Limb (tissue), 2 donors: ENCODE results near the gene RALGPS2.
A peak's percentile ranks its signal among the peaks of the same experiment; 100 is the strongest.

Source experiments
- DNase-seq, 2 donors: peaks; one replicate each; pipeline ENCODE4 v3.0.0-alpha.2; 2016; ENCODE audit errors: extremely low spot score in 2 of 2

Gene RALGPS2

DNA sequence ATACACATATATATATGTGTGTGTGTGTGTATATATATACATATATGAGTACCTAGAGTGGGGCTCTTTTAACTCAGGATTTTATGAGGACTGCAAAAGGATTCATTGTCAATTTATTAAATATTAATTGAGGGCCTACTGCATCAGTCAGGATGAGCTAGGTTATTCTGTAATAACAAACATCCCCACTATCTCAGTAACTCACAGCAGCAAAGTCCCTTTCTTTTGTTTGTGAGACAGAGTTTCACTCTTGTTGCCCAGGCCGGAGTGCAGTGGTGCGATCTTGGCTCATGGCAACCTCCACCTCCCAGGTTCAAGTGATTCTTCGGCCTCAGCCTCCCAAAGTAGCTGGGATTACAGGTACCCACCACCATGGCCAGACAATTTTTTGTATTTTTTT lies 236.8 kb downstream of the RALGPS2 start:
- no peak for DNase-seq

DNA sequence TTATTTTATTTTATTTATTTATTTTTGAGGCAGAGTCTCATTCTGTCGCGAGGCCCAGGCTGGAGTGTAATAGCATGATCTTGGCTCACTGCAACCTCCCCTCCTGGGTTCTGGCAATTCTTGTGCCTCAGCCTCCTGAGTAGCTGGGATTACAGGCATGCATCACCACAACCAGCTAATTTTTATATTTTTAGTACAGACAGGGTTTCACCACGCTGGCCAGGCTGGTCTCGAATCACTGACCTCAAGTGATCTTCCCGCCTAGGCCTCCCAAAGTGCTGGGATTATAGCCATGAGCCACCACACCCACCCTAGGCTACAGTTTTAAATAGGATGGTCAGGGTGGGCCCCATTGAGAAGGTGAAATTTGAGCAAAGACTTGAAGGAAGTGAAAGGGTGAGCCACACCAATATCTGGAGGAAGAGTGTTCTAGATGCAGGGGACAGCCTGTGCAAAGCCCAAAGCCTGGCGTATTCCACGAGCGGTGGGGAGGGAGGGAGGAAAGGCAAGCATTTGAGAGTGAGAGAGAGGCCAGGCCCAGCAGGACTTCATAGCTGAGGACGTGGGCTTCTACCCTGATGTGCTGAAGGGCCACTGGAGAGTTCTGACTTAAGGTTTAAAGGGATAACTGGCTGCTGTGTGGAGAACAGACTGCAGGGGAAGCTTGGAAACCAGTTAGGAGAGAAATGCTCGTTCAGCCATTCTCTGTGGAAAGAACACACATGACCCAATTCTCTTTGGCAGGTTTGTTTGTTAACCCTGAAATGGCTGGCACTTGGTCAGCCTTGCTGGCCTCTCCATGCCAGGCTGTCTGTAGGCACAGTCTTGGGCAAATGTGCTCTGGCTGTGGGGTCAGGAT lies 238.0 kb downstream of the RALGPS2 start:
- peak in 1 of 2 donors; percentile 31 for DNase-seq

DNA sequence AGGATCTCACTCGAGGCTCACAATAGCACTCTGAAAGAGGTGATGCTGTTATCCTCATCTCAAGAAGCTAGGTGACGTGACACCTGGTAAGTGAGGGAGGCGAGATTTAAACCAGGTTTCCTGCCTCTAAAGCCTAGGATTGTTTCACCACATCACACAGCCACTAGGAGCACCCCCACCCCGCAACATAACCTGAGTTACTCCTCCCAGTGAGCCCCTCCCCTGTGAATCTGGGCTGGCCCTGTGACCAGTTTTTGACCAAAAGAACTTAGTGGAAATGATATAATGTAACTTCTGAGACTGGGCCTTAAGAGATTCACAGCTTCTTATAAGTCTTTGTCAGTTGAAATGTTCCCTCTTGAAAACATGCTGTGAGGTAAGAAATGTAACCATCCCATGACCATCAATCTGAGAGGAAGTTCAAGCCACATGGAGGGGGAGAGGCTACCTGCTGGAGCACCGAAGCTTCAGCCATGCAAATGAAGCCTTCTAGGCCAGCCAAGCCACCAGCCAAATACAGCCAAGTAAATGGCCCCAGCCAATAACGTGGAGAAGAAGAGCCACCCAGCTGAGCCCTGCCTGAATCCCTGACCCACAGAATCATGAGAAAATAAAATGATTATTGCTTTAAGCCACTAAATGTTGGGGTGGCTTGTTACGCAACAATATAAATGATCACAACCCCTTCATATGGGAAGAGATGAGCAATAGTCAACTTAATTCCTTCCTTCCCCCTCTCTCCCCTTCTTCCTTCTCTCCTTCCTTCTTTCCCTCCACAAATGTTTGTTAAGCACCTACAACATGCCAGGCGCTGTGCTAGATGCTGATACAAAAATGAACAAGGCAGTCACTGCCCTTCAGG lies 239.7 kb downstream of the RALGPS2 start:
- DNase-seq = peak in 1 of 2 donors; percentile 15

GRCh38 chr1:178966312-178966711 lies 241.3 kb downstream of the RALGPS2 start:
- DNase-seq = peak in 1 of 2 donors; percentile 3

DNA sequence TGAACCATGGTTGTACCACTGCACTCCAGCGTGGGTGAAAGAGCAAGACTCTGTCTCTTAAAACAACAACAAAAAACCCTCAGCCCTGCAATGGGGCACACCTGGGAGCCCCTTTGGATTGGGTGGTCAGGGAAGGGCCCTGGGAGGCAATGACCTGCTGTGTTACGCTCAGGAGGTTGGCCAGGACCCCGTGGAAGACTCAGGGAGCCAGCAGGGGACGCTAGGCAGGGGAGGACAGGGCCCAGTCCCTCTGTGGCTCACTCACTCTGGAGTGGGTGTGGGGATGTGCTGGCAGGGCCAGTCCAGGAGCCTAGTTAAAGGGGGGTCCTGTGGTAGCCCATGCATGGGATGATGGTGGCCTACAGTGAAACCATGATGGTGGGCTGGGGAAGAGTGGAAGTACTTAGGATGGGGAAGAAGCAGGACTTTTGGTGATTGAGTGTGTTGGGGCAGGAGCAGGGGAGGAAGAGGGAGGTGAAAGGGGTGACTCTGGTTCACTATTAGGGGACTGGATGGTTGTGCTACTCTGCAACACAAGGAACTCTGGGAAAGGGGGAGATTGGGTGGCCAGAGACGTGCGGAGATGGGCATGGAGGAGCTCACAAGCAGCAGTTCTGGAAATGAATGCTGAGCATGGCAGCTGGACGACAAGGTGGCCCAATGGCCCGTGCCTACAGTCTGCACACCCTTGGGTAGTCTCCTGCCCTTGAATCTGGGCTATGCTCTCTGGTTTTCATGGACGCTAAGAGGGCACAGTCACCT lies 244.4 kb downstream of the RALGPS2 start:
- no peak for DNase-seq

GRCh38 chr1:178970184-178970583 lies 245.1 kb downstream of the RALGPS2 start:
- no peak for DNase-seq
